SH-SY5Y (cell line): ENCODE results near the gene MRGPRD.

Source experiments
- GATA2 ChIP-seq: IDR thresholded peaks from 2 replicates; pipeline ENCODE4 v1.6.1; 2011; ENCODE audit warnings: mild to moderate bottlenecking, low read depth, low read length
- GATA3 ChIP-seq: IDR thresholded peaks from 2 replicates; pipeline ENCODE4 v1.6.1; 2011; ENCODE audit warnings: low read depth, mild to moderate bottlenecking, low read length, moderate library complexity

DNA sequence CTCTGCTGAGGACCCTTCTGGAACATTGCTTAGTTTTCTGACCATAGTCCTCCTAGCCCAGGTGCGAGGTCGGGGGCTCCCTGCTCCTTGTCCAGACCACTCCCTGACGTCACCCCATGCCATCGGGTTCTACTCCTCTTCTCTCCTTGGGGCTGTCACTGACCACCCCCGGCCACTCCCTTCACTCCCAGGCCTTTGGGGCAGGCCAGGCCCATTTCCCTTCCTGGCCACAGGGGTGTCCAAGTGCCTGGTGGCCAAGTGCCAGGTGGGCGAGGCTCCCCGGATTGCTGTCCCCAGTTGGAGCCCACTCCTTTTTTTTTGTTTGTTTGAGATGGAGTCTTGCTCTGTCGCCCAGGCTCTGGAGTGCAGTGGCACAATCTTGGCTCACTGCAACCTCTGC lies 19.5 kb downstream of the MRGPRD start:
- TF ChIP-seq GATA3, result no peak
- no peak for TF ChIP-seq GATA2
